GM10266 (cell line): ENCODE results near the gene ERG.

Experiments
- DNase-seq: peaks from one replicate; pipeline ENCODE4 v3.0.0; 2012; ENCODE audit errors: extremely low spot score
- CTCF ChIP-seq: IDR thresholded peaks from 2 replicates; pipeline ENCODE4 v1.5.1; 2012; ENCODE audit warnings: mild to moderate bottlenecking, low read depth; ENCODE audit not compliant: control insufficient read depth, insufficient read depth; ENCODE audit errors: missing control alignments

The ERG gene

GRCh38 chr21:38385427-38386175 lies 112.7 kb downstream of the ERG start:
- no peak for TF ChIP-seq CTCF
- no peak for DNase-seq

- DNase-seq = no peak
Measured at GRCh38 chr21:38384675-38385426, 113.4 kb downstream of the ERG start.

GRCh38 chr21:38384238-38384560 lies 114.1 kb downstream of the ERG start:
- TF ChIP-seq CTCF = no peak
- DNase-seq = no peak

More at GRCh38 chr21:38384675-38385426, 113.4 kb downstream of the ERG start:
- no peak for TF ChIP-seq CTCF

- no peak for TF ChIP-seq CTCF
- no peak for DNase-seq
Measured at GRCh38 chr21:38383411-38384237, 114.7 kb downstream of the ERG start.

GRCh38 chr21:38380481-38381137 lies 117.7 kb downstream of the ERG start:
- no peak for TF ChIP-seq CTCF
- no peak for DNase-seq

- DNase-seq = no peak
- TF ChIP-seq CTCF = no peak
Measured at GRCh38 chr21:38379147-38379546, 119.1 kb downstream of the ERG start.
